ENCODE measurements around the gene LZTS2. TPM values are rescaled to one million over a fixed set of nuclear protein-coding genes. Genes with fewer than 3 reads are reported as not detected.

Gene LZTS2
- polyA plus RNA-seq, 1 of the 3 experiments (the other 2 are of a cell fraction), result 50.6 TPM

GRCh38 chr10:101007915-101008822, 8.6 kb downstream of the LZTS2 start:
- WGBS (ENCODE audit: low lambda C conversion rate), result 70% methylated on average over 6 of the region's 13 CpGs
- Histone ChIP-seq H3K4me2 (no peak overlapping the region), H3K27ac (ENCODE audit: low read depth in 2 of 2, low read length in 1 of 2) (peak overlapping the region in 1 of 2 experiments; percentile 22; a peak in 2 of 4 replicates)

DNA sequence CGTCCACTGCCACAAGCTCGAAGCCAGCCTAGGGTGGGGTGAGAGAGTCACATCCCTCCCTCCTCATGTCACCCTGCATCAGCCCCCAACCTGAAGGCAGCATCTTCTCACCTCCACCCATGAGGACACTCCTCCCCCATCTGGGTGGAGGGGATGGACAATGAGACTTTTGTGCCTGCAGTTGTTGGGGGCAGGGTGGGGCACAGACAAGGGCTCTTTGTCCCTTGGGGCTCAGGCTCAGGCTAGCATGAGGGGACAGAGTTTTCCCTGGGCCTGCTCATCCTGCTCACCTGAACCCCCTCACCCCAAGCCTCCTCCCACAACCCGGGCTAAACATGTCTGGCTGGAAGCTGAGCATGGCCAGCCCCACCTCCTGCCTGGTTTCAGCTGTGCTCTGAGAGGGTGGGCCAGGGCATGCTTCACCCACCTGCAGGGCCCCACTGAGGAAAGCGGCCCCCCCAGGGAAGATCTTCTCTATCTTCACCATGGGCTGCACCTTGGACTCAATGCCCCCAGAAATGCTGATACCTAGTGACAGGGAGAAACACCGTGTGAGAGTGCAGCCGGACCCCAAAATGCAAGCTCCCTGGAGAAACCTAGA, 9.3 kb downstream of the LZTS2 start:
- H3K9me2 ChIP-seq, result no peaks in the 10 kb centered on the region
- ChIA-PET POLR2A (interaction anchor here (0.6 to 0.9 kb wide), 2 partner anchors 11 to 14 kb away, joined by 3 read pairs; no protein-coding TSS in a partner anchor), CTCF (interaction anchor here (1.0 to 24.5 kb wide), 7 partner anchors 8 to 133 kb away, joined by 3 to 443 read pairs (median 4); partner anchors contain the start of gene LZTS2)
- H3K27ac ChIP-seq (ENCODE audit: low read depth in 2 of 2, low read length in 1 of 2), result no peak overlapping the region; a peak in 1 of 4 replicates
- H3K4me2 ChIP-seq, result no peak overlapping the region
- peaks cover 11% of the 10 kb centered on the region; the same call in 1 of the 2 replicates for H4K20me1 ChIP-seq (ENCODE audit: insufficient read depth)
- H3K9me3 ChIP-seq, result no peaks in the 10 kb centered on the region
- H3K9ac ChIP-seq, result no peak overlapping the region
- H3K79me2 ChIP-seq (ENCODE audit: insufficient read depth), result peaks cover 7% of the 10 kb centered on the region; the same call in 1 of the 2 replicates
- H3K4me3 ChIP-seq (ENCODE audit: low read depth in 2 of 2, low read length in 1 of 2), result no peak overlapping the region
- H3K4me1 ChIP-seq (ENCODE audit: control insufficient read depth in 1 of 2, insufficient read depth in 2 of 2, low read depth in 1 of 2, low read length in 1 of 2), result peaks cover 5 to 33% of the 10 kb centered on the region in 2 experiments; a peak in 1 of 4 replicates
- WGBS (ENCODE audit: low lambda C conversion rate), result 87% methylated on average over 3 of the region's 6 CpGs
- TF ChIP-seq POLR2AphosphoS5 (IDR thresholded peaks at IDR 0.05; ENCODE audit: low read depth, low read length), result 0 out of 2 replicates have a peak, but pooled peaks have one; percentile 8
- no peak for TF ChIP-seq GABPA (IDR thresholded peaks at IDR 0.05; ENCODE audit: low read depth)
- TF ChIP-seq, protein P1, sequence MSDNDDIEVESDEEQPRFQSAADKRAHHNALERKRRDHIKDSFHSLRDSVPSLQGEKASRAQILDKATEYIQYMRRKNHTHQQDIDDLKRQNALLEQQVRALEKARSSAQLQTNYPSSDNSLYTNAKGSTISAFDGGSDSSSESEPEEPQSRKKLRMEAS (IDR thresholded peaks at IDR 0.05; ENCODE audit: low read depth), result no peak
- peaks cover 21 to 32% of the 10 kb centered on the region in 2 experiments for H3K36me3 ChIP-seq (replicated peaks in 1 of 2; ENCODE audit: control insufficient read depth in 1 of 2, insufficient read depth in 2 of 2, low read length in 1 of 2)
- no peaks in the 10 kb centered on the region for H3K27me3 ChIP-seq (ENCODE audit: insufficient read depth)
- H3F3A ChIP-seq (replicated peaks; ENCODE audit: insufficient read depth), result peaks cover 28% of the 10 kb centered on the region
- no peak overlapping the region for H2AFZ ChIP-seq (ENCODE audit: low read depth)
- no peak for DNase-seq

More at GRCh38 chr10:101007915-101008822, 8.6 kb downstream of the LZTS2 start:
- H3K4me1 ChIP-seq (ENCODE audit: control insufficient read depth in 1 of 2, insufficient read depth in 2 of 2, low read depth in 1 of 2, low read length in 1 of 2), result peaks cover 5 to 30% of the 10 kb centered on the region in 2 experiments; a peak in 1 of 4 replicates
- H3K9me2 ChIP-seq, result no peaks in the 10 kb centered on the region
- TF ChIP-seq POLR2AphosphoS5 (IDR thresholded peaks at IDR 0.05; ENCODE audit: low read depth, low read length) (peak; percentile 8; the same call in 1 of the 2 replicates), RXRA (IDR thresholded peaks at IDR 0.05; ENCODE audit: borderline replicate concordance, low read depth) (no peak)
- ChIA-PET CTCF (interaction anchor here (0.6 to 24.5 kb wide), 7 partner anchors 9 to 134 kb away, joined by 3 to 443 read pairs (median 4); partner anchors contain the start of gene LZTS2), POLR2A (interaction anchor here (0.6 to 0.9 kb wide), 2 partner anchors 10 to 13 kb away, joined by 3 read pairs; no protein-coding TSS in a partner anchor)
- no peaks in the 10 kb centered on the region for H3K9me3 ChIP-seq
- H3K79me2 ChIP-seq (ENCODE audit: insufficient read depth), result peaks cover 15% of the 10 kb centered on the region
- H3K9ac ChIP-seq, result no peak overlapping the region
- H3F3A ChIP-seq (replicated peaks; ENCODE audit: insufficient read depth), result peaks cover 24% of the 10 kb centered on the region
- DNase-seq, result peak; percentile 45
- H2AFZ ChIP-seq (ENCODE audit: low read depth), result no peak overlapping the region
- H3K36me3 ChIP-seq (replicated peaks in 1 of 2; ENCODE audit: control insufficient read depth in 1 of 2, insufficient read depth in 2 of 2, low read length in 1 of 2), result peaks cover 28 to 39% of the 10 kb centered on the region in 2 experiments
- H3K27me3 ChIP-seq (ENCODE audit: insufficient read depth), result no peaks in the 10 kb centered on the region
- H4K20me1 ChIP-seq (ENCODE audit: insufficient read depth), result peaks cover 19% of the 10 kb centered on the region; the same call in 1 of the 2 replicates
- no peak overlapping the region for H3K4me3 ChIP-seq (ENCODE audit: low read depth in 2 of 2, low read length in 1 of 2)

GRCh38 chr10:101010329-101010728, 10.7 kb downstream of the LZTS2 start:
- H3K27me3 ChIP-seq (ENCODE audit: insufficient read depth), result no peaks in the 10 kb centered on the region
- no peaks in the 10 kb centered on the region for H3K9me2 ChIP-seq
- 94% methylated on average over 3 of the region's 22 CpGs for WGBS (ENCODE audit: low lambda C conversion rate)
- H4K20me1 ChIP-seq (ENCODE audit: insufficient read depth), result 0 out of 2 replicates have a peak, but pooled peaks cover under 1% of the 10 kb centered on the region
- H2AFZ ChIP-seq (ENCODE audit: low read depth), result no peak overlapping the region
- no peak overlapping the region for H3K9ac ChIP-seq
- H3K4me1 ChIP-seq (ENCODE audit: control insufficient read depth in 1 of 2, insufficient read depth in 2 of 2, low read depth in 1 of 2, low read length in 1 of 2), result peaks cover 12 to 33% of the 10 kb centered on the region in 2 experiments; a peak in 3 of 4 replicates
- peaks cover 8 to 21% of the 10 kb centered on the region in 2 experiments for H3K36me3 ChIP-seq (replicated peaks in 1 of 2; ENCODE audit: control insufficient read depth in 1 of 2, insufficient read depth in 2 of 2, low read length in 1 of 2)
- H3K9me3 ChIP-seq, result no peaks in the 10 kb centered on the region
- peaks cover 22% of the 10 kb centered on the region for H3F3A ChIP-seq (replicated peaks; ENCODE audit: insufficient read depth)
- no peak for DNase-seq
- ChIA-PET CTCF (interaction anchor here (0.6 to 7.6 kb wide), 8 partner anchors 8 to 448 kb away, joined by 3 to 132 read pairs (median 5); partner anchors contain the start of genes LZTS2, PDZD7 and SFXN3), POLR2A (no interaction called here)
- no peak overlapping the region for H3K4me3 ChIP-seq (ENCODE audit: low read depth in 2 of 2, low read length in 1 of 2)
- no peak overlapping the region for H3K4me2 ChIP-seq
- no peaks in the 10 kb centered on the region for H3K79me2 ChIP-seq (ENCODE audit: insufficient read depth)
- no peak overlapping the region for H3K27ac ChIP-seq (ENCODE audit: low read depth in 2 of 2, low read length in 1 of 2)
- TF ChIP-seq, protein P2, sequence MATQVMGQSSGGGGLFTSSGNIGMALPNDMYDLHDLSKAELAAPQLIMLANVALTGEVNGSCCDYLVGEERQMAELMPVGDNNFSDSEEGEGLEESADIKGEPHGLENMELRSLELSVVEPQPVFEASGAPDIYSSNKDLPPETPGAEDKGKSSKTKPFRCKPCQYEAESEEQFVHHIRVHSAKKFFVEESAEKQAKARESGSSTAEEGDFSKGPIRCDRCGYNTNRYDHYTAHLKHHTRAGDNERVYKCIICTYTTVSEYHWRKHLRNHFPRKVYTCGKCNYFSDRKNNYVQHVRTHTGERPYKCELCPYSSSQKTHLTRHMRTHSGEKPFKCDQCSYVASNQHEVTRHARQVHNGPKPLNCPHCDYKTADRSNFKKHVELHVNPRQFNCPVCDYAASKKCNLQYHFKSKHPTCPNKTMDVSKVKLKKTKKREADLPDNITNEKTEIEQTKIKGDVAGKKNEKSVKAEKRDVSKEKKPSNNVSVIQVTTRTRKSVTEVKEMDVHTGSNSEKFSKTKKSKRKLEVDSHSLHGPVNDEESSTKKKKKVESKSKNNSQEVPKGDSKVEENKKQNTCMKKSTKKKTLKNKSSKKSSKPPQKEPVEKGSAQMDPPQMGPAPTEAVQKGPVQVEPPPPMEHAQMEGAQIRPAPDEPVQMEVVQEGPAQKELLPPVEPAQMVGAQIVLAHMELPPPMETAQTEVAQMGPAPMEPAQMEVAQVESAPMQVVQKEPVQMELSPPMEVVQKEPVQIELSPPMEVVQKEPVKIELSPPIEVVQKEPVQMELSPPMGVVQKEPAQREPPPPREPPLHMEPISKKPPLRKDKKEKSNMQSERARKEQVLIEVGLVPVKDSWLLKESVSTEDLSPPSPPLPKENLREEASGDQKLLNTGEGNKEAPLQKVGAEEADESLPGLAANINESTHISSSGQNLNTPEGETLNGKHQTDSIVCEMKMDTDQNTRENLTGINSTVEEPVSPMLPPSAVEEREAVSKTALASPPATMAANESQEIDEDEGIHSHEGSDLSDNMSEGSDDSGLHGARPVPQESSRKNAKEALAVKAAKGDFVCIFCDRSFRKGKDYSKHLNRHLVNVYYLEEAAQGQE (IDR thresholded peaks at IDR 0.05; ENCODE audit: low read depth, low read length), result no peak
- TF ChIP-seq NRF1 (IDR thresholded peaks at IDR 0.05; ENCODE audit: low read depth, low read length) (no peak), RAD21 (IDR thresholded peaks at IDR 0.05; ENCODE audit: low read length) (no peak), CTCF (IDR thresholded peaks at IDR 0.05) (no peak)

Measured in SK-N-SH (cell line).